ENCODE results near the gene SLC11A1. TPM values are rescaled to one million over a fixed set of nuclear protein-coding genes. Genes with fewer than 3 reads are reported as not detected.

SLC11A1 gene
- total RNA-seq, 4 donors from 2014 or later: 5.6 to 38.1 (median 20.7) TPM

DNA sequence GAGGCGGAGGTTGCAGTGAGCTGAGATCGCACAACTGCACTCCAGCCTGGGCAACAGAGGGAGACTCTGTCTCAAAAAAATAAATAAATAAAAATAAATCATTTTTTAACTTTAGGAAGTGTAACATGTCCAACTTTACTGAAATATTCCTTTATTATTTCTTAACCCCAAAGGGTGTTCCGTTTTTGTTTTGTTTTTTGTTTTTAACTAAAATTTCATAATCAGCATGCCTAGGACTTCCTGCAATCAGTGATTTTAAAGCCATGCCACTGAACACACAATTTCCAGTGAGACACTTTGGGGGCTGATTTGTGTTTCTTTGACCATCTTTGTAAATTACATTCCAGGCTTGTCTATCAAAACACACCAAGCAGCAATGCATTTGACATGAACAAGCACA is 18.3 kb upstream of the SLC11A1 start:
- H3K4me3 ChIP-seq: no peak overlapping the region
- no peaks in the 10 kb centered on the region for H3K27me3 ChIP-seq
- peaks cover 11 to 15% (median 14%) of the 10 kb centered on the region in 4 donors for H3K4me1 ChIP-seq
- WGBS: 88% methylated on average over 3 of the region's 3 CpGs
- H3K36me3 ChIP-seq: no peaks in the 10 kb centered on the region
- intact Hi-C loops (cut with DNase I): loop anchor here (5.0 kb wide), 1 partner anchor 41 kb away; no protein-coding TSS in a partner anchor
- no peak for DNase-seq (ENCODE audit: extremely low spot score)
- no peak for TF ChIP-seq POLR2AphosphoS5 (IDR thresholded peaks at IDR 0.05)
- no peak for TF ChIP-seq POLR2A (IDR thresholded peaks at IDR 0.05; ENCODE audit: low read depth)
- TF ChIP-seq, protein P1, sequence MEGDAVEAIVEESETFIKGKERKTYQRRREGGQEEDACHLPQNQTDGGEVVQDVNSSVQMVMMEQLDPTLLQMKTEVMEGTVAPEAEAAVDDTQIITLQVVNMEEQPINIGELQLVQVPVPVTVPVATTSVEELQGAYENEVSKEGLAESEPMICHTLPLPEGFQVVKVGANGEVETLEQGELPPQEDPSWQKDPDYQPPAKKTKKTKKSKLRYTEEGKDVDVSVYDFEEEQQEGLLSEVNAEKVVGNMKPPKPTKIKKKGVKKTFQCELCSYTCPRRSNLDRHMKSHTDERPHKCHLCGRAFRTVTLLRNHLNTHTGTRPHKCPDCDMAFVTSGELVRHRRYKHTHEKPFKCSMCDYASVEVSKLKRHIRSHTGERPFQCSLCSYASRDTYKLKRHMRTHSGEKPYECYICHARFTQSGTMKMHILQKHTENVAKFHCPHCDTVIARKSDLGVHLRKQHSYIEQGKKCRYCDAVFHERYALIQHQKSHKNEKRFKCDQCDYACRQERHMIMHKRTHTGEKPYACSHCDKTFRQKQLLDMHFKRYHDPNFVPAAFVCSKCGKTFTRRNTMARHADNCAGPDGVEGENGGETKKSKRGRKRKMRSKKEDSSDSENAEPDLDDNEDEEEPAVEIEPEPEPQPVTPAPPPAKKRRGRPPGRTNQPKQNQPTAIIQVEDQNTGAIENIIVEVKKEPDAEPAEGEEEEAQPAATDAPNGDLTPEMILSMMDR (IDR thresholded peaks at IDR 0.05): no peak
- no peak for TF ChIP-seq EP300 (IDR thresholded peaks at IDR 0.05)
- peaks cover 0 to 8% (median 6%) of the 10 kb centered on the region in 4 donors for H3K9me3 ChIP-seq
- no peak overlapping the region for H3K27ac ChIP-seq (replicated peaks in 1 of 4)

DNA sequence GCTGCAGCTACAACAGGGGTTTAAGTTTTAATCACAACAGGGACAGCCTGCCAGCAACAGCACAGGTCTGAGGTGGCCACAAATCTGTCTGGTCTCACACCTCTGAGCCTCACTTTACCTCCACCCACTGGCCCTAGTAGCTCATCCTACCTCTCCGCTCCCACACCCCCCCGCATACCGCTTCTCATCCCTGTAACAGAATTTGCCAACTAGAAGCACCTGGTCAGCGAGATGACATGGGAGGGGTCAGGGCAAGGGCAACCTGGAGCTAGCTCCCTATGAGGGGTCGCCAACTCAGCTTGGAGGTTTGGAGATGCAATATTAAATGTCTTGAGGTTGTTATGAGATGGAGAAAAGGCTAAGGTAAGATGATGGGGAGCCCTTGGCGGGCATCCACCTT is 17.9 kb upstream of the SLC11A1 start:
- DNase-seq (ENCODE audit: extremely low spot score): no peak
- Histone ChIP-seq H3K4me1 (peaks cover 15 to 20% (median 18%) of the 10 kb centered on the region in 4 donors), H3K27ac (replicated peaks in 1 of 4) (no peak overlapping the region), H3K4me3 (no peak overlapping the region), H3K9me3 (peaks cover 0 to 8% (median 6%) of the 10 kb centered on the region in 4 donors), H3K27me3 (no peaks in the 10 kb centered on the region), H3K36me3 (no peaks in the 10 kb centered on the region)
- intact Hi-C loops (cut with DNase I): loop anchor here (5.0 kb wide), 1 partner anchor 42 kb away; no protein-coding TSS in a partner anchor
- TF ChIP-seq POLR2AphosphoS5 (IDR thresholded peaks at IDR 0.05) (no peak), EP300 (IDR thresholded peaks at IDR 0.05) (no peak), POLR2A (IDR thresholded peaks at IDR 0.05; ENCODE audit: low read depth) (no peak)
- TF ChIP-seq, protein P1 (IDR thresholded peaks at IDR 0.05): no peak
- 89% methylated on average over 6 of the region's 6 CpGs for WGBS

DNA sequence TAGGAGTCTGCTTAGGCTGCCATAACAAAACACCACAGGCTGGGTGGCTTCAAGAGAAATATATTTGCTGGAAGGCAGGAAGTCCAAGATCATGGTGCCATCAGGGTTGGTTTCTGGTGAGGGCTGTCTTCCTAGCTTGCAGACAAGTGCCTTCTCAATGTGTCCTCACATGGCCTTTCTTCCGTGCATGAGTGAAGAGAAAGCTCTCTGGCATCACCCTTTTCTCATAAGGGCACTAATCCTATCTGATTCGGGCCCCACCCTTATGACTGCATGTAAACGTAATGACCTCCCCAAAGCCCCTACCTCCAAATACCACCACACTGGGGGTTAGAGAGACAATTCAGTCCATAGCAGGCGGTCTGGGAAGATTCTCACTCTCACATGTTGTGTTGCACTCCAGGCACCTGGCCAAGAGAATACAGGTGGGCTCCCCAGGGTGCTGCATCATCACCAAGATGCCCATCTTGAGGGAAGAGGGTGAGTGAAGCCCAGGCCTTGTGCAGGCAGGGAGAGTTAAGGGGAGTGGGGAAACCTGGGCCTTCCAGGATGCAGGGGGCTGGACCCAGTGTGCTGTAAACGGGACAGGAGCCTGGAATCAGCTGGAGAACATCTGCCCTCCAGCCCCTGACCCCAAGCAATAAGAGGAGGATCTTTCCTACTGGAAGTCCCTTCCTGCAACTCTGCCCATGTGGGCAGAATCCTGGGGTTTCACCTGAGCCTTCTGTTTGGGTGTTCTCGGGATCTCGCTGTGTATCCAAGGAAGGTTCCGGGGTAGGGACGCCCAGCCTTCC is 15.3 kb upstream of the SLC11A1 start:
- Histone ChIP-seq H3K9me3 (peaks cover 0 to 8% (median 6%) of the 10 kb centered on the region in 4 donors), H3K27ac (replicated peaks in 1 of 4) (peak overlapping the region; percentile 83 to 88 (median 86)), H3K4me1 (peaks cover 15 to 25% (median 23%) of the 10 kb centered on the region in 4 donors), H3K36me3 (no peaks in the 10 kb centered on the region), H3K4me3 (peak overlapping the region; percentile 55 to 65 (median 60)), H3K27me3 (no peaks in the 10 kb centered on the region)
- intact Hi-C loops (cut with DNase I): no loop called here
- TF ChIP-seq, protein P1 (IDR thresholded peaks at IDR 0.05): no peak
- no peak for TF ChIP-seq POLR2A (IDR thresholded peaks at IDR 0.05; ENCODE audit: low read depth)
- TF ChIP-seq POLR2AphosphoS5 (IDR thresholded peaks at IDR 0.05): no peak
- no peak for TF ChIP-seq EP300 (IDR thresholded peaks at IDR 0.05)
- no peak for DNase-seq (ENCODE audit: extremely low spot score)
- 91% methylated on average over 9 of the region's 9 CpGs for WGBS

DNA sequence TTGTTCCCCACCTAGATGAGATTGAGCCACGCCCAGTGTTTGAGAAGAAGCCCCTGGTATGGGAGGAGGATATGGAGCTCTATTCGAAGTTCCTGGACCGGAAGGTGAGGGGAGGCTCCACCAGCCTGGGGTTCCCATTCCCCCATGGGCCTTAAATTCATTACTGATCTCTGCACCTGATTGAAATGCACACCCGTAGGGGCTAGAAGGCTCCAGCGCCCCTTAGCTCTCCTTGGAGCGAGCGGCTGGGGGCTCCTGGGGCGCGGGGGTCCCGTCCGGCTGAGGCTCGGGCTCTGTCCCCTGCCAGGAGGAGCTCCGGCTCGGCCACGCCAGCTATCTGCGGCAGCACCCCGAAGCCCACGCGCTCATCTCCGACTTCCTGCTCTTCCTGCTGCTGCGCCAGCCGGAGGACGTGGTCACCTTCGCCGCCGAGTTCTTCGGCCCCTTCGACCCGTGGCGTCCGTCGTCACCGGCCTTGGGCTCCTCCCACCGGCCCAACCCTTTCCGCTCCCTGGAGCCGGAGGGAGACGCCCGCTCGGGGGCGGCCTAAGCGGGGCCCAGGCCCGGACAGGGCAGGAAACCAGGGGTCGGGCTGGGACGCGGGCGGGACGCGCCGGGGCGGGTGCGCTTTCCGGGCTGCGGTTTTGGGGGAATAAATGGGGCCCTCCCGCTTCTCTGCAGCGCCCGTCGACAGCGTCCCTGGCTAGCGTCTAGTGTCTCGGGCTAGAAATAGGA is 14.5 kb upstream of the SLC11A1 start:
- H3K27me3 ChIP-seq: no peaks in the 10 kb centered on the region
- H3K4me3 ChIP-seq: peak overlapping the region; percentile 55 to 65 (median 60)

More for the DNA sequence above, 14.5 kb upstream of the SLC11A1 start:
- WGBS: 10% methylated on average over 24 of the region's 60 CpGs
- Histone ChIP-seq H3K9me3 (peaks cover 0 to 8% (median 6%) of the 10 kb centered on the region in 4 donors), H3K4me1 (peaks cover 15 to 25% (median 23%) of the 10 kb centered on the region in 4 donors), H3K27ac (replicated peaks in 1 of 4) (peak overlapping the region; percentile 83 to 88 (median 86)), H3K36me3 (no peaks in the 10 kb centered on the region)
- peak; percentile 96 for DNase-seq (ENCODE audit: extremely low spot score)
- intact Hi-C loops (cut with DNase I): no loop called here
- no peak for TF ChIP-seq EP300 (IDR thresholded peaks at IDR 0.05)
- TF ChIP-seq, protein P1 (IDR thresholded peaks at IDR 0.05): peak in 1 of 3 experiments; percentile 19
- peak; percentile 68 for TF ChIP-seq POLR2A (IDR thresholded peaks at IDR 0.05; ENCODE audit: low read depth)
- peak; percentile 94 to 95 for TF ChIP-seq POLR2AphosphoS5 (IDR thresholded peaks at IDR 0.05)
